Measurements from ENCODE around the gene GSPT1.

DNA sequence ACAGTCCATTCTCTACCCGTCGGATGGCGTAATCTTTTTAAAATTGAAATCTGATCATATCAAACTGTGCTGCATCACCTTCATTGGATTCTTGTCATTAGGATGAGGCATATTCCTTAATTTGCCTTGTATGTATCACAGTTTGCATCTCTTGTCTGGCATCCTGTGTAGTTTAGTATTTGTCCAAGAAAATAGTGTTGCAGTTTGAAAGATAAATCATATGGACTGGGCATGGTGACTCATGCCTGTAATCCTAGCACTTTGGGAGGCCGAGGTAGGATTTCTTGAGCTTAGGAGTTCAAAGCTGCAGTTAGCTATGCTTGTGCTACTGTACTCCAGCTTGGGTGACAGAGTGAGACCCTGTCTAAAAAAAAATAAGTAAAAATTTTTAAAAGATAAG is 58.6 kb downstream of the GSPT1 start:
- TF ChIP-seq CTCF (IDR thresholded peaks at IDR 0.05; ENCODE audit: borderline replicate concordance, extremely low read depth, low read length, poor library complexity, severe bottlenecking): no peak
- no peak for TF ChIP-seq EZH2 (IDR thresholded peaks at IDR 0.05; ENCODE audit: borderline replicate concordance, low read depth, low read length, severe bottlenecking)

Measured in DND-41 (cell line).